K562 (cell line): Measurements from ENCODE around the gene PYGM. TPM values are rescaled to one million over a fixed set of nuclear protein-coding genes. Genes with fewer than 3 reads are reported as not detected.
A peak's percentile ranks its signal among the peaks of the same experiment; 100 is the strongest.

Experiments used
- BCOR ChIP-seq: fragments of 450-650 bp; IDR thresholded peaks from 2 replicates; pipeline ENCODE4 v1.6.1; 2016
- CBFB ChIP-seq: sonication (generic); formaldehyde crosslinking; IDR thresholded peaks from 2 replicates; pipeline ENCODE4 v1.4.0; 2020; ENCODE audit warnings: mild to moderate bottlenecking, missing genetic modification reagents
- CHD1 ChIP-seq: fragments of 200-600 bp; sonication (generic); IDR thresholded peaks from one replicate; pipeline ENCODE4 v1.6.1; 2012; ENCODE audit warnings: mild to moderate bottlenecking, moderate library complexity, low read length, inconsistent platforms
- CHD7 ChIP-seq: fragments of 200-600 bp; sonication (generic); IDR thresholded peaks from one replicate; pipeline ENCODE4 v1.6.1; 2012; ENCODE audit warnings: mild to moderate bottlenecking, low read depth, low read length, inconsistent platforms
- CUX1 ChIP-seq: fragments of 200-800 bp; sonication (Bioruptor generic); IDR thresholded peaks from 2 replicates; pipeline ENCODE4 v1.6.1; 2016; ENCODE audit warnings: missing genetic modification characterization, missing compliant biosample characterization
- HDGF ChIP-seq: fragments of 450-650 bp; IDR thresholded peaks from 2 replicates; pipeline ENCODE4 v1.6.1; 2016
- KLF1 ChIP-seq: fragments of 450-650 bp; IDR thresholded peaks from 2 replicates; pipeline ENCODE4 v1.6.1; 2016; ENCODE audit warnings: missing genetic modification characterization, missing compliant biosample characterization
- LEF1 ChIP-seq: fragments of 450-650 bp; IDR thresholded peaks from 2 replicates; pipeline ENCODE4 v1.6.1; 2016; ENCODE audit warnings: mild to moderate bottlenecking
- STAT5B ChIP-seq: fragments of 250-450 bp; sonication (Bioruptor Pico); IDR thresholded peaks from 2 replicates; pipeline ENCODE4 v1.8.0; 2021; ENCODE audit warnings: mild to moderate bottlenecking, inconsistent platforms
- TAL1 ChIP-seq: fragments of 450-650 bp; IDR thresholded peaks from 2 replicates; pipeline ENCODE4 v1.6.1; 2016; ENCODE audit warnings: mild to moderate bottlenecking
- THRAP3 ChIP-seq: fragments of 450-650 bp; IDR thresholded peaks from 2 replicates; pipeline ENCODE4 v1.6.1; 2016; ENCODE audit warnings: mild to moderate bottlenecking, inconsistent platforms, borderline replicate concordance
- ZNF316 ChIP-seq: fragments of 450-650 bp; IDR thresholded peaks from 2 replicates; pipeline ENCODE4 v1.6.1; 2016
- polyA plus RNA-seq, 8 experiments: library from polyadenylated mRNA; depleted of rRNA in 4 of 8; stranded (reverse) in 5 of 8; unstranded in 3 of 8; fragments of >200 nt; fragmentation: Nextera tagmentation in 2 of 8; fragmentation: Illumina TruSeq in 1 of 8; extraction: Ambion mirVana in 2 of 8; extraction: Trizol in 1 of 8; gene quantifications; 2 replicates each; pipeline versions ENCODE4 v1.2.1 to v1.2.3, GENCODE V29; 2011 to 2014; ENCODE audit warnings: inconsistent platforms in 1 of 8, missing spikeins in 1 of 8
- total RNA-seq, 7 experiments: library from RNA; depleted of rRNA in 6 of 7; stranded (reverse); fragments of >200 nt in 6 of 7; fragmentation: Illumina TruSeq in 2 of 7; extraction: Trizol in 2 of 7; gene quantifications; 2 replicates each; pipeline versions ENCODE4 v1.2.1 to v1.2.3, GENCODE V29; 2011 to 2021; ENCODE audit warnings: low replicate concordance in 1 of 7

The PYGM gene
- total and polyA plus RNA-seq, 9 of the 15 experiments (the other 6 are each of a cell fraction or from before 2014, with no cell fraction given) = 0.07 to 1.5 (median 0.68) TPM

GRCh38 chr11:64743591-64744543 lies 15.9 kb downstream of the PYGM start, which contains the start of gene RASGRP2 (continued):
- no peak for TF ChIP-seq CHD7
- TF ChIP-seq KLF1 (tag) = no peak
- TF ChIP-seq CUX1 = no peak
- peak; percentile 33 for TF ChIP-seq CHD1
- no peak for TF ChIP-seq HDGF
- TF ChIP-seq BCOR = peak; percentile 96
- no peak for TF ChIP-seq TAL1
- TF ChIP-seq CBFB (CRISPR knock-in tag) = no peak
- TF ChIP-seq STAT5B (CRISPR knock-in tag) = no peak
- TF ChIP-seq THRAP3 = no peak
- 0 out of 2 replicates have a peak, but pooled peaks have one; percentile 28 for TF ChIP-seq LEF1
- TF ChIP-seq ZNF316 = no peak
